Measurements from ENCODE around the gene PCP2.

Gene PCP2

GRCh38 chr19:7638802-7639465 is 5.4 kb upstream of the PCP2 start:
- no peak for DNase-seq

GRCh38 chr19:7637374-7638256 is 4.1 kb upstream of the PCP2 start:
- DNase-seq = no peak

- DNase-seq = peak; percentile 89
Measured at GRCh38 chr19:7636691-7637373, 3.3 kb upstream of the PCP2 start, which contains the start of gene STXBP2. STXBP2 (plus strand) TSS chr19:7637110; CDS start chr19:7637150, 40 bp downstream.

GRCh38 chr19:7636317-7636690 is 2.8 kb upstream of the PCP2 start:
- no peak for DNase-seq

GRCh38 chr19:7635670-7636069 is 2.2 kb upstream of the PCP2 start:
- no peak for DNase-seq

GRCh38 chr19:7632340-7633203 is 947 bp downstream of the PCP2 start:
- DNase-seq = no peak

- DNase-seq = no peak
Measured at GRCh38 chr19:7631577-7631976, 1.9 kb downstream of the PCP2 start.

GRCh38 chr19:7629347-7630054 is 4.0 kb downstream of the PCP2 start, which contains the start of the genes PET100 and XAB2:
PET100 (plus strand) TSS chr19:7629793; CDS start chr19:7629834, 41 bp downstream.
XAB2 (minus strand) TSS chr19:7629545; CDS start chr19:7629527, 18 bp downstream.
- DNase-seq = peak; percentile 98

GRCh38 chr19:7628589-7629311 is 4.8 kb downstream of the PCP2 start:
- DNase-seq = no peak

GRCh38 chr19:7627166-7627565 is 6.4 kb downstream of the PCP2 start:
- no peak for DNase-seq

- DNase-seq = no peak
Measured at GRCh38 chr19:7625763-7626372, 7.7 kb downstream of the PCP2 start.

- no peak for DNase-seq
Measured at GRCh38 chr19:7624810-7625209, 8.7 kb downstream of the PCP2 start.

- DNase-seq = no peak
Measured at GRCh38 chr19:7623725-7624603, 9.6 kb downstream of the PCP2 start.

GRCh38 chr19:7622933-7623685 is 10.4 kb downstream of the PCP2 start:
- no peak for DNase-seq

- DNase-seq = no peak
Measured at GRCh38 chr19:7620442-7621412, 12.8 kb downstream of the PCP2 start.

GRCh38 chr19:7619671-7620441 is 13.7 kb downstream of the PCP2 start:
- no peak for DNase-seq
